ENCODE results near the gene COQ5.
A peak's percentile ranks its signal among the peaks of the same experiment; 100 is the strongest.
"Not testable (repeated sequence)": the region's sequence is repeated elsewhere in the genome, so short reads cannot be mapped to it uniquely, and the experiment has no call there.

The COQ5 gene

DNA sequence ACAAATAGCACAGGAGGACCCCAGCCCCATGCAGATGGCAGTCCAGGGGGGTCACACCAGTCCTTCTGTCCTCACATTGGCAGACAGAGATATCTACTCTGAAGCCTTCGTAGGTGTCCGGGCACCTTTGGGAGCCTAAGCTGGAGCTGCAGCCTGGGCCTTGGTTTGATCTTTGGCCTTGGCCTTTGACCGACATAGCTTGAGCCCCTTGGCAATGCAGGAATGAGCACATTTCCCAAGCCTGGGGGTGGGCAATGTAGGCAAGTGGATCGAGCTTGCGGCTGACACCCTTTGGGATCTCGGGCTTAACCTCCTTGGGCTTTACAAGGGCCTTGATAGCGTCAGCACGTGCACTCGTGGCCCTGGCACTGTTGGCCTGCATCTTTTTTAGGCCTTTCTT lies 6.4 kb downstream of the COQ5 start:
- DNase-seq, result no peak

- not testable (repeated sequence) for DNase-seq
These were observed 9.6 kb downstream of the COQ5 start for GRCh38 chr12:120519324-120519723.

- no peak for DNase-seq
These were observed 13.5 kb downstream of the COQ5 start for GRCh38 chr12:120515496-120515895.

DNA sequence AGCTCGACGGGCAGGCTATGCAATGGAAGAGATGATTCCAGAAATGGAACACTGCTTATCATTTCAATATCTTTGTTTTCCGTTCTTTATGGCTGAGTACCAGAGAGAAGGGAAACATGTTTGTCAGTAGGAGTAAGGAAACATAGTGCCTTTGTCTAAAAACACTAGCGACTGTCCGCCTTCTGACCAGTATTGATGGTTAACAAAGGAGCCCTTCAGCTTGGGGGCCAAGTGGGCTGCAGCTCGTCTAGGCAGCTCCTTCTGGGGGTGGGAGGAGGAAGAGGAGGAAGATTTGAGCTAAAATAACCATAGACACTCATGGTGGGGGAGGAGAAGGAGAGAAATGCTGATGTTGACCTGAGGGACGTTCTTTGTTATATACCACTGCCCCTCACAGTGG lies 15.0 kb downstream of the COQ5 start:
- DNase-seq, result no peak

DNA sequence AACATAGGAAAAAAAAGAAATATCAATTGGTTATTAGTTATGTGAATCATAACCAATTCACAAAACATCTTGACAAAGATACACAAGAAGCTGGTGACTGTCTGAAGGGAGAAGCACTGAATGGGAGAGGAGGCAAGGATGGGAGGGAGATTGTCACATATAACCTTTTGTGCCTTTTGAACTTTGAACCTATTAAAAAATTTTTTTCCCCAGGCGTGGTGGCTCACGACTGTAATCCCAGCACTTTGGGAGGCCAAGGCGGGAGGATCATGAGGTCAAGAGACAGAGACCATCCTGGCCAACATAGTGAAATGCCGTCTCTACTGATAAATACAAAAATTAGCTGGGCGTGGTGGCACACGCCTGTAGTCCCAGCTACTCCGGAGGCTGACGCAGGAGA lies 20.4 kb downstream of the COQ5 start:
- no peak for DNase-seq

- no peak for DNase-seq
These were observed 24.4 kb downstream of the COQ5 start for GRCh38 chr12:120504587-120504986.

- no peak for DNase-seq
These were observed 28.4 kb downstream of the COQ5 start for GRCh38 chr12:120500581-120500980.

DNA sequence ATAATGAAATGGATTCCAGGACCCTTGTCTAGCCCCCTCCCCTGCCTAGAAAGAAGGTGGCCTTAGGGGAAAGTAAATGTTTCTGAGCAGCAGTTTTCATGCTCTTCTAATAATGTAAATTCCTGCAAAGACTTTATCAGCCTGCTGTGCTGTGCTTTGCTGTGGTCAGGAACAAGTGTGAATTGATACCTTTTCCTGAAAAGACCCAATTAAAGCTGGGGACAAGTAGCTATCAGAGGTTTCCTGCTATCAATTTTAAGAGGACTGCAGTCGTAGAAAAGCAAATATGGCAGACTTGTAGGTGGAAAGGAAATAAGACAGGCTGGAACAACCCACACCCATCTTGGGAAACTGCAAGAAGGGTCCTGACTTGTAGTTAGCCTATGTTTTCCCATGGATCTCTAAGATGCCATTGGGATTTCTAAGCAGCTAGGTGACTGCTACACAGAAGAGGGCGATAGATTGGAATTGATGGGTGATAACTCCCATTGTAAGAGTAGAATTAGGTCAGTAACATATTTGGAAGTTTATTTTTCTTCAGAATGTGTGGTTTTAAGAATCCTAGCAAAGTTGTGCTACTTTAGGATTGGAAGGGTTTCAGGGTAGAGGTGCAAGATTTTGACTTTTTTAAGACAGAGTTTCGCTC lies 30.0 kb downstream of the COQ5 start:
- DNase-seq, result no peak

GRCh38 chr12:120497524-120498150 lies 31.3 kb downstream of the COQ5 start:
- no peak for DNase-seq

GRCh38 chr12:120496413-120497340 lies 32.3 kb downstream of the COQ5 start:
- no peak for DNase-seq

- DNase-seq, result peak; percentile 92
These were observed 33.1 kb downstream of the COQ5 start, which contains the start of gene DYNLL1 for GRCh38 chr12:120495731-120496412. DYNLL1 (plus strand) TSS chr12:120496113; CDS start chr12:120496422, 309 bp downstream.

DNA sequence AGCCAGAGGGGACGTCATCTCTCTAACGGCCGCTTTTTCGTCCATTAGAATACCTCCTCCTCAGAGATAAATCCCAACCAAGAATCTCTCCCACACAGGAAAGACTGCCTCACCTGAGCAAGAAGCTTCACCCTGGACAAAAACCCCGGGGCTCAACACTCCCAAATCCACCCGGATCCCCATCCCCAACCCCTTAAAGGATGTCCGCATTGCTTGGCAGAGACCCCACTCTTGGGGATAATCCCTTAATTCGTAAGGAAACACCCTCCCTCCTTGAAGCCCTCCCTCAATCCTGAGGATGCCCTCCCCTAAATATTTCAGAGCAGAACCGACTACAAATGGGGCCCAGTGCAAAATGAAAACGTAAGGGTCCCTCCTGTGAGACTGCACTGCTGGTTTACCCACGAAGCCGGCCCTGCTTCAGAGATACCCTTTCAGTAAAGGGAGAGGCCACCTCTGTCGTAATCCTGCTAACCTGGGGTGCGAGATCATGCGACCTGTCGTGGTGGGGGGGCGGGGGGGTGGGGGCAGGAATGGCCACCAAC lies 33.7 kb downstream of the COQ5 start:
- no peak for DNase-seq

- no peak for DNase-seq
These were observed 38.0 kb downstream of the COQ5 start for GRCh38 chr12:120490833-120491512.

GRCh38 chr12:120490325-120490724 lies 38.6 kb downstream of the COQ5 start:
- no peak for DNase-seq

GRCh38 chr12:120489018-120489417 lies 39.9 kb downstream of the COQ5 start:
- no peak for DNase-seq

DNA sequence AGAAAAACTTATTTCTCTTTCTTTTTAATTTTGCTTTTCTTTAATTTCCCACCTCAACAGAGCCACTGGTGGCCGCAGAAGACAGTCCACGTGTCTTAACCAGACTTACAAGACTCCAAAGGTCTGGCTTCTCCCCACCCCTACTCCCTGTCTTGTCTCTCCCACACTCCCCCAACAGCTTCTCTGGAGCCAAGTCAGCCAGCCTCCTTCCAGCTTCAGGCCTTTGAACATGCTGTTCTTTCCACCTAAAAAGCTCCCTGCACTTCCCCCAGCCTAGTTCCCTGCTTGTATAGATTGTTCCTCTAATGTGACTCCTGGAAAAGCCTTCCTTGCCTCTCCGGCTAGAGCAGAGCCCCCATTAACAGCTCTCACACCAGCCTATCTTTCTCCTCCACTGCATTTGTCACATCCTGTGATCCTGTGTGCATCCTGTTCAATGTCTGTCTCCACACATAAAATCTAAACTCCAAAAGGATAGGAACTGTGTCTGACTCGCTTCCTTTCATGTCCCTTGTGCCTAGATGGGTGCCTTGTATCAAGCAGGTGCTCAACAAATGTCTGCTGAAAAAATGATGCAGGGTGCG lies 40.8 kb downstream of the COQ5 start:
- no peak for DNase-seq

DNA sequence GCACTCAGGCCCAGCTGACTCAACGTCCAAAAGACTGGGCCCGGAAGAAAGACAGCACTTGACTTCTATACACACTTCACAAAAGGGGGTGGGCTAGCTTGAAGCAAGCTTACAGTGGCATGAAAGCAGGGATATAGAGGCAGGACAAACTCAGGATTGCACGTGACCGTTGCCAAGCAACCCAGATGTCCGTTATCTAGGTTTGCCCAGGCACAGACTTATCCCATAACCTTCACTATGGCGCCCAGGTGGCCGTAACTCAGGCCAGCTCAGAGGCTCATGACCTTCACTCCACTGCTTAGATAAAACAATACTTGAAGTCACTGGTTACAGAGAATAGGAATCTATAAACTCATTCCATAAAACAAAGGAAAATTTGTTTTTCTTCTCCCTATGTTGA lies 41.4 kb downstream of the COQ5 start:
- not testable (repeated sequence) for DNase-seq

DNA sequence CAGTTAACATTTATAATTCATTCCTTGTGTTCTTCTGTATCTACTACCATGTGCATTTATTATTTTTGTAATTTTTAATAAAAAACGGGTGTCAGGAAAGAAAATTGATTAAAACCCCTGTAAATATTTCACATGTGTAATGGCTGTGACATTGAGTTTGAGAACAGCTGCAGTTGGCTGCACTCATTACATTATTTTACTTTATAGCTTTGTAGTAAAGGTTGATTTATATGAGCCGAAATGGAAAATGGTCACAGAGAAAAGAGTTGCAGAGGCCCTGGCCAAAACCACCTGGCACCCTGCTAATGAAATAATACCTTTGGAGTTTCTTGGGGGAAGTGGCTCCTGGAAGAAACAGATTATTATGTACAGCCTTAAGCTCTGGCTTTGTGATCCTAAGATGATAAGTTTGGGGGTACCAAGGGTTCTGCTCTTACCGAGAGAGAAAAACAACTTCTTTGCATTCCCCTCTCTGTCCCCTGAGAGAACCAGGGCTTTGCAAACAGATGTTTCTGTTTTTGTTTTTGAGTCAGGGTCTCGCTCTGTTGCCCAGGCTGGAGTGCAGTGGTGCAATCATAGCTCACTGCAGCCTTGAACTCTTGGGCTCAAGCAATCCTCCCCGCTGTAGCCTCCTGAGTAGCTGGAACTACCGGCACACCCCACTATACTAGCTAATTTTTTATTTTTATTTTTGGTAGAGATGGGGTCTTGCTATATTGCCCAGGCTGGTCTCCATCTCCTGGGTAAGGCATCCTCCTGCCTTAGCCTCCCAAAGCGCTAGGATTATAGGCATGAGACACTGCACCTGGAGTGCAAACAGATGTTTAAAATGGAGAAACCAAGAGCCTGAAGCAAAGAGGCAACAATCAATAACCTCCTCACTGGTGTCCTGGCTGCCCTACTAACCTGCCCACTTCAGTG lies 42.7 kb downstream of the COQ5 start:
- no peak for DNase-seq

GRCh38 chr12:120483621-120484020 lies 45.3 kb downstream of the COQ5 start:
- no peak for DNase-seq

DNA sequence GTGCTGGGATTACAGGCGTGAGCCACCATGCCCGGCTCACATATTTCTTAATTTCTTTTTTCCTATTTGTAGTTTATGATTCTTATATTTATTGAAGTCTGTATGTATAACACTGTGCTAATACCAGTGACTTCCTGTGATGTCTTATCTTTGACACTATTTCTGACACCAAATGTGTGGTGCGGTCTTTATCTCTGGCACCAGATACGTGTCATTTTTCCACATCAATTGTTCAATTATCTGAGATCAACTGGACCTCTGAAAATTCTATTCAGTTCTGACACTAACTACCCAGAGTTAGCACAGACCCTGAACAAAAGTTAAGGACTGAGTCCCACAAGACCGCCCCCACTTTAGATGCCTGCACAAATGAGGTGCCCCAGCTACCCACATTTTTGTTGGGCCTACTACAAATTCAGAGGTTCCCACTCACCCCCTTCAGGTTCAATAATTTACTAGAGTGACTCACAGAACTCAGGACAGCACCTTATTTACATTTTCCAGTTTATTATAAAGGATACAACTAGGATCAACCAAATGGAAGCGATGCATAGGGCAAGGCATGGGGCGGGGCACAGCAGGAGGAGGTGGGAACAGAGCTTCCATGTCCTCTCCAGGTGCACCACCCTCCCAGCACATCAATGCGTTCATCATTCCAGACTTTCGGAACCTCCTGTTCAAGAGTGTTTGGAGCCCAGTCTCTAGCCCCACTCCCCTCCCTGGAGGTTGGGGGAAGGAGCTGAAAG lies 47.8 kb downstream of the COQ5 start:
- DNase-seq, result no peak

Data from NCI-H2029 (cell line).